Fibroblast of lung (primary cell): ENCODE data around the gene MBOAT1. TPM values are rescaled to one million over a fixed set of nuclear protein-coding genes. Genes with fewer than 3 reads are reported as not detected.

Source experiments
- DNase-seq, 2 donors: peaks; one replicate each; pipeline versions ENCODE4 v3.0.0 to v3.0.0-alpha.2; 2010; ENCODE audit warnings: low read depth in 2 of 2
- H2AFZ ChIP-seq: 2 replicates; pipeline ENCODE4 v1.5.1; 2012; ENCODE audit warnings: low read length, control low read depth, inconsistent platforms
- H3K27ac ChIP-seq: 2 replicates; pipeline ENCODE4 v1.5.1; 2011; ENCODE audit warnings: low read length, control low read depth; ENCODE audit not compliant: insufficient read depth
- H3K27me3 ChIP-seq: 2 replicates; pipeline ENCODE4 v1.5.1; 2011; ENCODE audit warnings: mild to moderate bottlenecking, low read length; ENCODE audit not compliant: control insufficient read depth, insufficient read depth
- H3K36me3 ChIP-seq: 2 replicates; pipeline ENCODE4 v1.5.1; 2011; ENCODE audit warnings: low read length; ENCODE audit not compliant: control insufficient read depth, insufficient read depth
- H3K4me1 ChIP-seq: 2 replicates; pipeline ENCODE4 v1.5.1; 2011; ENCODE audit warnings: low read length; ENCODE audit not compliant: control insufficient read depth, insufficient read depth; ENCODE audit errors: extremely low read depth
- H3K4me2 ChIP-seq: 2 replicates; pipeline ENCODE4 v1.5.1; 2011; ENCODE audit warnings: low read length, control low read depth; ENCODE audit not compliant: insufficient read depth; ENCODE audit errors: extremely low read depth
- H3K4me3 ChIP-seq, 4 experiments: fragments of 200-600 bp in 1 of 4; sonication (generic) in 1 of 4; replicated peaks in 1 of 4; 2 replicates each; pipeline ENCODE4 v1.5.1; 2011 to 2016; ENCODE audit warnings: low read length in 4 of 4, low read depth in 3 of 4, mild to moderate bottlenecking in 3 of 4, control low read depth in 2 of 4, inconsistent platforms in 1 of 4, mixed read lengths in 1 of 4; ENCODE audit not compliant: insufficient read depth in 1 of 4; ENCODE audit errors: control extremely low read depth in 1 of 4
- H3K79me2 ChIP-seq: 2 replicates; pipeline ENCODE4 v1.5.1; 2012; ENCODE audit warnings: mild to moderate bottlenecking, low read length, inconsistent platforms; ENCODE audit not compliant: control insufficient read depth, insufficient read depth
- H3K9ac ChIP-seq: 2 replicates; pipeline ENCODE4 v1.5.1; 2011; ENCODE audit warnings: mild to moderate bottlenecking, low read length, control low read depth; ENCODE audit not compliant: insufficient read depth
- H3K9me3 ChIP-seq: 2 replicates; pipeline ENCODE4 v1.5.1; 2012; ENCODE audit warnings: low read depth, low read length; ENCODE audit not compliant: control insufficient read depth, insufficient read depth
- H4K20me1 ChIP-seq: 2 replicates; pipeline ENCODE4 v1.5.1; 2011; ENCODE audit warnings: low read length; ENCODE audit not compliant: control insufficient read depth, insufficient read depth; ENCODE audit errors: extremely low read depth
- CTCF ChIP-seq, 2 donors: IDR thresholded peaks in 1 of 2; conservative IDR thresholded peaks in 1 of 2; 1 replicate in 1 of 2; 2 replicates in 1 of 2; pipeline ENCODE4 v1.5.1; 2011 to 2012; ENCODE audit warnings: low read length in 2 of 2, control low read depth in 1 of 2, inconsistent platforms in 1 of 2, low read depth in 1 of 2, mild to moderate bottlenecking in 1 of 2
- EZH2 ChIP-seq: IDR thresholded peaks from 2 replicates; pipeline ENCODE4 v1.5.1; 2012; ENCODE audit warnings: low read length, control low read depth, mild to moderate bottlenecking; ENCODE audit errors: missing control alignments
- polyA plus RNA-seq, 2 donors: library from polyadenylated mRNA; depleted of rRNA in 1 of 2; stranded (reverse) in 1 of 2; unstranded in 1 of 2; fragments of >200 nt; gene quantifications; 2 replicates each; pipeline ENCODE4 v1.2.1, GENCODE V29; 2011 to 2012; ENCODE audit warnings: missing spikeins in 1 of 2
- total RNA-seq: library from RNA; depleted of rRNA; stranded (reverse); fragments of >200 nt; gene quantifications from 2 replicates; pipeline ENCODE4 v1.2.1, GENCODE V29; 2014

MBOAT1 gene
- total and polyA plus RNA-seq, 2 donors (not counting 1 experiment from before 2014, with no cell fraction given) = 3.1 to 6.6 TPM

DNA sequence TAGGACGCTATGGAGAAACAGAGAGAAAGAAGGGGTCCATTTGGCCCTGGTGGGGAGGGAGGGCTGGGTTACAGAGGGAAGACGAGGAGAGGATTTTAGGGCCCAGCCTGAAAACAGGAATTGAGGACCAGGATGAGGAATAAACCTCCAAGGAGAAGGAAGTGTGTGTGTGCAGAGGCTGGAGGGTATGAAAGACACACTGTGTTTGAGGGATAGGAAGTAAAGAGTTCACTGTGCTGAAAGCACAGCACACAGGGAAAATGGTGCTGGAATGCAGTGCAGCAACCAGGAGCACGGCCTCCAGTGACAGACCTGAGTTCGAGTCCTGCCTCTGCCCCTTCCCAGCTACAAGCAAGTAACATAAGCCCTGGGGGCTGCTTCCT lies 7.8 kb downstream of the MBOAT1 start:
- Histone ChIP-seq H3K27me3 (no peaks in the 10 kb centered on the region), H3K79me2 (no peaks in the 10 kb centered on the region), H3K9me3 (no peaks in the 10 kb centered on the region), H3K4me2 (no peak overlapping the region), H3K36me3 (no peaks in the 10 kb centered on the region), H3K4me1 (peaks cover 2% of the 10 kb centered on the region), H3K4me3 (no peak overlapping the region), H3K9ac (no peak overlapping the region), H2AFZ (no peak overlapping the region), H3K27ac (no peak overlapping the region), H4K20me1 (no peaks in the 10 kb centered on the region)
- no peak for TF ChIP-seq EZH2
- no peak for DNase-seq

GRCh38 chr6:20203561-20204511 lies 8.4 kb downstream of the MBOAT1 start:
- H3K4me1 ChIP-seq = peaks cover 2% of the 10 kb centered on the region
- no peak for DNase-seq
- no peaks in the 10 kb centered on the region for H3K36me3 ChIP-seq
- no peak overlapping the region for H3K9ac ChIP-seq
- no peak overlapping the region for H2AFZ ChIP-seq
- H3K27me3 ChIP-seq = no peaks in the 10 kb centered on the region
- no peak overlapping the region for H3K4me3 ChIP-seq
- TF ChIP-seq CTCF (conservative IDR thresholded peaks at IDR 0.05 in 1 of 2, IDR thresholded peaks at IDR 0.05 in 1 of 2; ENCODE audit: low read depth in 1 of 2, low read length in 2 of 2) (no peak), EZH2 (no peak)
- no peaks in the 10 kb centered on the region for H3K79me2 ChIP-seq
- H4K20me1 ChIP-seq = no peaks in the 10 kb centered on the region
- H3K27ac ChIP-seq = no peak overlapping the region
- H3K9me3 ChIP-seq = no peaks in the 10 kb centered on the region
- no peak overlapping the region for H3K4me2 ChIP-seq

DNA sequence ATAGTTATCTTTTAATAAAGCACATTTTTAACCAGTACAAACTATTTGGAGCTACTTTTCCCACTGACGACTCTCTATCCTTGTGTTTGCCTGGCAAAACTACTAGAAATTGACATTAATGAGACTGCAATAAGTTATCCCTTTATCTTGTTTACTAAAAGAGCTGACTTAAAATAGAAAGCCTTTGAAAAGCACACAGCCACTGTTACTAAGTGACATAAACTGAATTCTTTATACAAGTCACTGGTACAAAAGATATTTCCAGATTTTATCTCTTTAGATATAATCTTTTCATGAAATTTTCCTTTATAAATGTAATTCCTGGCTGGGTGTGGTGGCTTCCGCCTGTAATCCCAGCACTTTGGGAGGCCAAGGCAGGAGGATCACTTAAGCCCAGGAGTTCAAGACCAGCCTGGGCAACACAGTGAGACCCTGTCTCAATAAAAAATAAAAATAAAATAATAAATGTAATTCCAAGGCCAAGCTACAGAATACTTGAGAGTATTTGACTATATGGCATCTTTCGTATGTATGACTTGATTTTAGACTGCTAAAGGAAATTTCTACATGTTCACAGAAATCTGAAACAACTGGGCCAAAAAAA lies 9.5 kb downstream of the MBOAT1 start:
- H3K79me2 ChIP-seq = no peaks in the 10 kb centered on the region

More for the DNA sequence above, 9.5 kb downstream of the MBOAT1 start:
- H4K20me1 ChIP-seq = no peaks in the 10 kb centered on the region
- no peaks in the 10 kb centered on the region for H3K27me3 ChIP-seq
- H2AFZ ChIP-seq = no peak overlapping the region
- H3K4me2 ChIP-seq = no peak overlapping the region
- H3K36me3 ChIP-seq = no peaks in the 10 kb centered on the region
- H3K9me3 ChIP-seq = no peaks in the 10 kb centered on the region
- no peak for DNase-seq
- H3K4me1 ChIP-seq = peaks cover 2% of the 10 kb centered on the region
- H3K4me3 ChIP-seq = no peak overlapping the region
- no peak overlapping the region for H3K27ac ChIP-seq
- TF ChIP-seq EZH2 (no peak), CTCF (conservative IDR thresholded peaks at IDR 0.05 in 1 of 2, IDR thresholded peaks at IDR 0.05 in 1 of 2; ENCODE audit: low read depth in 1 of 2, low read length in 2 of 2) (no peak)
- no peak overlapping the region for H3K9ac ChIP-seq
